ENCODE results near the gene PROM1.

Gene PROM1

DNA sequence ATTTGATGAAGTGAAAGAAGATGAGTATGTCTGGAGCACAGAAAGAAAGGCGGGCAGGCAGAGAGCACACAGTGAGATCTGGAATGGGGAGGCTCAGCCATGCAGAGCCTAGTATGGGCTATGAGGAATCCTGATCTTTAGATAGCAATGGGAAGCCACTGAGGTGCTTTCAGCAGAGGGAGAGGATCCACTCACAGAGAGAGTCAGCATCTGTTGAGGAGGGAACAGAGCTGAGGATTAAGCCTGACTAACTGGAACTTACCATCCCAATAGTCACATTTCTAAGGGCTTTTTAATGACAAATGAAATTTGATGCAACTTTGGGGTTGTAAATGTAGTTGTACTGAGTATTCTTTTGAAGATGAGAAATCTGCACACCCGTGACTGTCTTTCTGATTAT is 100.2 kb downstream of the PROM1 start:
- no peak for DNase-seq

DNA sequence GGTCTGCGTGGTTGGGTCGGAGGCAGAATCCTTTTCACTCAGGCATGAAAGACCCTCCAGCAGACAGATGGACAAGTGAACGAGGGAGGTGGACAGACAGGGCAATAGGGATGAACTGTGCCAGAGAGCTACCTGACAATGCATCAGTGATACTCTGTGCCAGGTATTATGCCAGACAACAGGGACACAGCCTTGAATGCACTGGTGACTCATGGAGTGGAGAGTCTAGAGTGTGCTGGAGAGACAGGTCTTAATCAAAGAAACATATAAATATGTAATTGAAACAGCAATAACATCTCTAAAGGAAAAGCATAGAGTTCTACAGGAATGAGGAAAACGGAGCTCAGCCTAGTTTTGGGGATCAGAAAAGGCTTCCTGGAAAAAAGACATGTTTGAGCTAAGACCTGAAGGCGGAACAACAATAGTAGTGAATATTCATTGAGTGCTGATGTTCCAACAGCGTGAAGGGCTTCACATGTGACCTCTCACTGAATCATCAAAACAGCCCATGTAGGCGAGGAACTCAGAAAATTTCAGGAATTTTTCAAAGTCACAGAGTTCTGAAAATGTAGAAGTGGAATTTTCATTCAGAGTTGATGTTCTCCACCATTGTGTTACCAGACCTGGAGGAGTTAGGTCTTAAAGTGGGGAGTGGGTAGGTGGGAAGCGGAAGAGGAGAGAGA is 100.8 kb downstream of the PROM1 start:
- DNase-seq, result no peak

DNA sequence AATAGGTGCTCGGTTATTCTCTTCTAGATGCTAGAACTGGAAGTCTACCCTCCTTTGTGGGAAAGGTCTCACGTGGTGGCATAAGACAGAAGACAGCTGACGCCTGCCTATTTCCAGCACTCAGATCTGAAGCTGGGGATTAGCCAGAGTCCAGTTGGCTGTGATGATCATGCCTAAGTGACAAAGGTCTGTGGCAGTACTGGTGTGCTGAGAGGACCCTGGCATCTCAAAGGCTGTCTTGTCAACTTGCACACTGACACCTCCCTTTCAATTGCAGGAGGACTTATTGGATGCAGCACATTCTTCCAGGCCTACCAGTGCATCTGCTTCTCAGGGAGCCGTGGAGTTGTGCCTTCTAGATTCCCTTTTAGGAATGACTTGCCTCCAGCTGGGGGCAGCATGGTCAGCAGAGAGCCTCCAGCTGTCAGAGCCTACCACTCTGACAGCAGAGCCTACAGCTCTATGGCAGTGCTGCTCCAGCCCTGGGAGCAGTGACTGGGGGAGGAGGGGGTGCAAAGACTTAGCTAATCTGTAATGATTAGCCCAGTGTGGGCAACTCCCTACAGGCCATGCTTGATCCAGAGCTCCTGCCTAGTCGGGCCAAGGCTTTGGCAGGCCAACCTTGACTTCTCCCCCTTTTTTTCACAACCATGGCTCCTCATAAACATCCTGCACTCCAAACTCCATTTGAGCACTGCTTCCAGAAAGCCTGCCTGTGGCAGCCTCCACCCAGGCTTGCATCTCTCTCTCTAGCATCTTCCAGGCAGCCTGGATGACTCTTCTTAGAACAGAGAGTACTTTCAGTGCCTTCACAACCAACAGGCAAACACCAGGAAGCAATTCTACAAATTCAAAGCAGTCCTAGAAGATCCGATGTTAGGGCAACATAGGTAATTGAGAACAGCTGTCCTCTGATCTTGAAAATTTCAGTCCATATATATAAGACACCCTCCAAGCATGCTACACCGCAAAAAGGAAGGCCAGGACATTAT is 107.1 kb downstream of the PROM1 start:
- DNase-seq, result no peak

DNA sequence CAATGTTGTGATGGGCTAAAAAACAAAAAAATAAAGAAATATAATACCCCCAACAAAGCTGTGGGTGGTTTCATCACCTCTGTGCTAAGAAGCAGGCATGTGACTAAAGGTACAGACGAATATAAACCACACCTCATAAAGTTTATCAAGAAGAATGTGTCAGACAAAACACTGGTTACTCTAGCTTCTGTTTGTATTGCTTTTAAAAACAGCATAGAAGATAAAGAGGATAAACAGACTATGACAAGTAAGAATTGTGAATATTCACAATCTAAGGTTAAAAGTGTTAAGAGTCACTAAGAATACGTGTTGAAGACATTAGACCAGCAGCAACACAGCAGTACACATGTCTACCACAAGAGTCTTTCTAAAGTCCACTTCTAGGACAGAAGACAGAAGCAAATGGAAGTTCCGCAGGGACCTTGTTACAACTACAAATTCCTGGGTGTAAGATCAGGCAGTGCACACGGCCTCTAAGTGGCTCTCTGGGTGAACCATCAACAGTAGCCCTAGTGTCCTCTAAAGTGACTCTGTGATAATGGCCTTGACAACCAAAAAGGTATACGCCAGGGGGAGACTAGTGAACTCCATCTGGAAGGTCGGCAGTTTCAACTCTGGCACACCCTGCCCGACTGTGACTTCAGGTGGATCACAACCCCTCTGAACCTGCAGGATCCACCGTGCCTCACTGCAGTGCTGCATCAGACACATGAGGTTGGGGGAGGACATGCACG is 112.6 kb downstream of the PROM1 start:
- DNase-seq, result no peak

DNA sequence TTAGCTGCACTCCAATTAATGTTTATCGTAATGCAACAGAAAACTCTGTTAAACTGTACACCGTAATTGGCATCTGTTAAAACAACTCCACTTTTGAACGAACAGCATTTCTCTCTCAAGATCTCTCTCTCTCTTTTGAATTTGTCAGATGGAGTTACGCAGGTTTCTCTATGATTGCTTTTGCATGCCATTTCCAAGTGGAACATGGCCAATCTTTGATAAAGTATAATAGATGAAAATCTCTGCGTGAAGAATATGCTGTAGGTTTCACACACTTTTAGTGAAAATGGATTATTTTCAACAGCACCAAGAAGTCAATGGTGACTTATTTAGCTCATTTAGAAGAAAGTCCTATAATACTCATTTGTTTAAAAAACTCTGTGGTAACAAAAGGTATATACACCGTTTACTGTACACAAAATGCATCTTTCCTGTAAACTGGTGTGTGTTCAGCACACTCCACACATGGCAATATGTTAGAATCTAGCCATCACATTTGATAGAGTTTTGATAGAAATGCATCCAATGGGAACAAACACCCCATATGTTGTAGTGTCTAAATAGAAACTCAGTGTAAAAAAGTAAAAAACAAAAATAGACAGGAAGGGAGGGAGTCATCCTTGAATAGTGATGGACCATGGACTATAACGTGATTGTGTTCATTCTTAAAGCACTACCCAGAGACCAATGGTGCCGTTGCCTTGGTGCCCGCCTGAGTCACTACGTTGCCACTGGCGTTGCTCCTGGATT is 115.1 kb downstream of the PROM1 start:
- no peak for DNase-seq

DNA sequence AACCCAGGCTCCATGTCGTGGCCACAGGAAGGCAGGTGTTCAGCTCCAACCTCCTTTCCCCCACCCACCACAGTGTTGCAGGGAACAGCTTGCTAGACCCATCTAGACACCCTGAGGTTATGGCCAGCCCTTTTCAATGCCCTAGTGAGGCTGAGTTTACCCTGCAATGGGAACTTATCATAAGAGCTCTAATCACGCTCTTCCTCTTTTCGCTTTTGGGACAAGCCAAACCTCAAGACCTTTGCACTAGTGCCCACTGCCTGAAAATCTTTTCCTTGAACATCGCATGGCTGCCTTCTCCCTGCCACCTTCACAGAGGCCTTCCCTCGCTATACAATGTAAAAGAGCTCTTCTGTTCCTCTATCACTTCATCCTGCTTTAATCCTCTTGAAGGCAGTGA is 118.5 kb downstream of the PROM1 start:
- no peak for DNase-seq

DNA sequence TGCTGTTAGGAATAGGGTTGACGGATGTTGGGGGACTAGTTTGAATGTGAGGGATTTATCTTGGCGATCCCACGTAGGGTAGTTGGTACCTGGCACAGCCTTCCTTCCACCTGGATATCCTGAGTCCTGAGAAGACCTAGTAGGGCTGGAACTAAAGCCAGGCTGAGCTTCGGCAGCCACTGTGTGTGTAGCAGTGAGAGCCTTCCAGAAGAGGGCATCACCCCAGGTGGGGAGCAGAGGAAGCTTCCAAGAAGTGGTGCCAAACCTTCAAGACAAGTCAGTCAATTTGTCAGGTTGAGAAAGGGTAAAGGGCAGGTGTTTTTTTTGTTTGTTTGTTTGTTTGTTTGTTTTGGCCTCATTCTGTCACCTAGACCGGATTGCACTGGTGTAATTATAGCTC is 119.7 kb downstream of the PROM1 start:
- no peak for DNase-seq

DNA sequence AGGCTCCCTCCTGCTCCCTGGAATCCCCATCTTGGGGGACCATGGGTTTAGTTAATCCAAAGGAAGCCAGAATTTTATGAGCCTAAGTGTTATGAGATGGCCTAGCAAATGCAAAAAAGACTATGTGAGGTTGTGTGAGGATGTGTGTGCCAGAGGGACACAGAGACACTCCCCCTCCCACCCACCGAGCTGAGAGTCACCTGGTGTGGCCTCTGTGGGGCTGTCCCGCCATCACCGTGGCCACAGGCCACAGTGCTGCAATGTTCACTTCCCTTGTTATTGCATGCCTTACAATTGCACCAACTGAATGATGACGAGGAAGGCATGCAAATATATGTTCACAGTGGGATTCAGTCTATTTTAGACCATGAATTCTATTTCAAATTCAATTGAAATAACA is 120.2 kb downstream of the PROM1 start:
- DNase-seq, result no peak

DNA sequence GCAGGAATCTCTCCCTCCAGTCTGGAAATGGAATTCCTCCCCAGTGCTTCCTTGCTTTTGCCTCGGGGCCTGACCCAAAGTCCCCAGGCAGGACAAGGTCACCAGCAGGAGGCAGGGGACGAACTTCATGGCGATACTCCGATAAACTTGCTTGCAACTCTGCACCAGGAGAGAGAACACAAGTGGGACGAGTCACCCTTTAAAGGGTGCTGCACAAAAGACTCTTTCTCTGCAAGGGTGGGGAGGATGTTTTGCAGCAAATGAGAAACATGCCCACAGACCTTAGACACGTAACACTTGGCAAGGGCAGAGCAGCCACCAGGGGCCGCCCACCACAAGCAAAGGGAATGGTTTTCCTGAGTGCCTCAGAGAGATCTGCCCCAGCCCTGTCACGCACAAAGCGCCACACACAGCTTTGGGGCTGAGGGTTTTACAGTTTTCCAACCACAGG is 120.8 kb downstream of the PROM1 start, which contains the start of gene FGFBP2:
Gene FGFBP2, minus strand, starts transcription at position 175 of the 451 bp plus-strand sequence. Its CDS starts 46 bp downstream, at position 129.
- peak in 1 of 2 experiments; percentile 23 for DNase-seq

DNA sequence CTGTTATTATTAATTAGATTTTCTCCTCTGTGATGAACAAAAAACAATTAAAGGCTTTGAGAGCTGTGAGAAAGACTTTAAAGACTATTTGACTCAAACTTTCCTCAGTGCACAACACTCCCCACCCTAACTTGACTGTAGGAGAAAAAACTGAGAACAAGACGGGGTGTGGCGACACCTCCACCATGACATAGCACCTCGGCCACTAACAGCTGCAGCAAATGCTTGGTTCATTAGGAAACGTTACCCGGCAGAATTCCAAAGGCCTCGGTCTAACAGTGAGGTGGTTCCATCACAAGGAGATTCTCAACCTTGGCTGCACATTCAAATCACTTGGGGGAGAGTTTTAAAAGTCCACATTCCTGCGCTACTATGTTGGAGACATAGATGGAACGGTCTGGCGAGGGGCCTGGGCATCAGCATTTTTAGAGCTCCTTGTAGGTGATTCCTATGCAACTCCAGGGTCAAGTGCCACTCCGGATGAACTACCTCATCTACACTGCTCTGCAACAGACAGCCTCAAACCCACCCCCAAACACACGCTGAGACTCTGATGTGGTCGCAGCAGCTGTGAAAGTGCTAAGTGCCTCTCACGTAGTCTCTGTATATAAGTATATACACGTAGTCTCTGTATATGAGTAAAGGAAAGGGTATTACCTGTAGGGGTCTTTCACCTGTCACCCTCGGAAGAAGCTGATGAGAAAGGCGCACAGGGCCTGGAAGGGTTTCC is 121.9 kb downstream of the PROM1 start:
- no peak for DNase-seq

DNA sequence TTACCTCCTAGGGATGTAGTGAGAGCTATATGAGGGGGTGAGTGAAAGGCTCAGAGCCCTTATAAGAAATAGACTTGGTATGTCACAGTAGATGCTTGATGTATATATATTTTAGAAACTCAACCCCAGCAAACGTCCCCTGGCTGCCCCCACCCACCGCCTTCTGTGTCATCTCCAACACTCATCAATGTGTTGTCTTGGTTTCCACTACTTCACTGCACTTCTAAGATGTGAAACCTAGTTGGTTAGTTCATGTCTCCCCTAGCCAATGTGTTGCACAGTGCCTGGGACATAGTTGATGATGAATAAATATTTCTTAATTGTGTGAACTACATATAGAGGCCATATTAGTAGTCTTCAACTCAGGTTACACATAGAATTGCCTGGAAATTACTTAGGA is 125.3 kb downstream of the PROM1 start:
- DNase-seq, result no peak

DNA sequence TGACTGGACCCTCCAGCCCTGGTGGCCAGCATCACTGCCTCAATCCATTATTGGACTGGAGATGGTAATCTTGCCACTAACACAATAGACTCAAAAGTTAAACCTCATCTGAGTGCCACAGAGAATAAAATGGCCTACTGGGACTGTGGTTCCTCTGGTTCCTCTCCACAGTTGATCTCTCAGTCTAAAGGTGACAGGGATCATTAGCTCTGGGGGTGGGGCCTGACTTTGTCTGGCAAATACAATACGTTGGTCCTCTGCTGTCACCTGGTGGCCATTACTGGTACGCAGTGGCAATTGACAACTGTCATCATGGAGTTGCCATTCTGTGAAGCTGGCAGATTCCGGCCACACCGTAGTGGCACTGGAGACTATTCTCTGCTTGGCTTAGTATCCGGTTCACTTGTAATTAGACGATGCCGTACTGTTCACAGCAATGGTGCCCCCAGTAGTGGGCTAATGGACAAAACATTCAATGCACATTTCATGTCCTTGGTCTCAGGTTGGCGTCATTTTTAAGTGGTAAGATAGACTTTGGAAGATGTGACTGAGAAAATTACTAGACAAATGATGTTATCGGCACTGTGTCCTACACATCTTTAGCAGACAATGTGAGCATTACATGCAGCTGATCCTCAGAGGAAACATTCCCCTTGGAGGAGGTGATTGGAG is 127.5 kb downstream of the PROM1 start:
- DNase-seq, result peak; percentile 35 to 54

DNA sequence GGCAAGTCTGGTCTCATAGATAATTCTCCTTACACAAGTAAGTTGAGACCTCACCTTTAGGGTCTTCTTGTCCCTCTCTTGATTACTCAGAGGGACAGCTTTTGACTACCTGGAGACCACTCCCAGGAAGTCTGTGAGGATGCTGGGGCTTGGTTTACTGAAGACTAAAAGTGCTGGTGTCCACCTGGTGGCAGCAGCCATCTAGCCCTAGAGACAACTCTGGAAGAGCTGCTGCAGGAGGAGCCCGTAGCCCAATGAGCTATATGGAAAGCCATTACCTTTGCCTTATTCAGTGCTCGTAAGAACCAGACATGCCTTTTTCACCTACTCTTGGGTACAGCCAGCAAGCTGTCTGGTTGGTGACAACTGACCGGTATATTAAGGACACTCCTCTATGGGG is 128.2 kb downstream of the PROM1 start:
- DNase-seq, result no peak

DNA sequence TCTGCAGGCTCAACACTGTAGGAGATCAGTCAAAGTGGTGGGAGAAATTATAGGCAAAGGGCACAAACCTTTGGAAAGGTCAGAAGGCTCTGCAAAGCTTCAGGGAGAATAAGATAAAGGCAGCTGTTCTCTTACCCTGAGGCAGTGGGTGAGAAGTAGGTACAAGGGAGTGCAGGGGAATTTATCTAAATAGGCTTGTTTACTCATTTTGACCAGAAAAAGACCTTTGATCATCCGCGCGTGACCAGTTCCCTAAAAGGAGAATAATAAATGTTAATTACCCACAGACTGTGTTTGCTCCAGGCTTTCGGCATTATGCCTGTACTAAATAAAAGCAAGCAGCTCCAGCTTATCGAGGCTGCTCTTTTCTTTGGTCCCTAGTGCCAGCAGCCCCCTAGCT is 130.2 kb downstream of the PROM1 start:
- no peak for DNase-seq

DNA sequence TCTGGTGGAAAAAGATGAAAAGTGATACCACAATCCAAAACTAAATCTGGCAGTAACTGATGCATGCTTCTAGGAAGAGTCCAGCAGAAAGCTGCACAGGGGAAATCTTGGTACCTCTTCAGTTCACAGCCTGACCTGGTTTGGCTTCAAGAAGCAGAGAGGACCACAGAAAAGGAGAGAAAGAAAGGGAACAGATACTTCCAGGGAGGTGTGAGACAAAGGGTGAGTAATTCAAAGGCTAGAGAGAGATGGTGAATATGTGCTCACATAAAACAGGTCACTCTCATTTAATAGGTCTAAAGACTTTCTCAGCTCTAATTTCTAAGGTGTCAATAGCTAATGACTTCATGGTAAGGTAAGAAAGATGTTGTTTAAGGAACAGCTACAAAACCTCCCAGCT is 132.0 kb downstream of the PROM1 start:
- DNase-seq, result no peak

DNA sequence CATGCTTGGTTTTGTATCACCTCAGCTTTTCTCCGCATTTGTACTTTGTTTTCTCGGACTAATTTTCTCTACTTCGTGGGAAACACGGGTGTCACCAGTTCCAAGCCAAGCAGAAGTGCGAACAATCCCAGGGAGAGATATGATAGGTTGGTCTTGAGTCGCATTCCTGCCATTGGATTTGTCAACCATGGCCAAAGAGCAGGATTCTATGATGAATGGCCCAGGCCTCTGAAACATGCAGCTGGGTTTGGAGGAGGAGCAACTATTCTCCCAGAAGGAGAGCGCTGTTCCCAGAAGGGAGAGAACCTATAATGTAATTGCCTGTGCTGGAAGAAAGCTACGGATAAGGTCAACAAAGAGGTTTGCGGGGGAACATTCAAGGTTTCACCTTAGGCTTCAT is 135.0 kb downstream of the PROM1 start:
- no peak for DNase-seq

DNA sequence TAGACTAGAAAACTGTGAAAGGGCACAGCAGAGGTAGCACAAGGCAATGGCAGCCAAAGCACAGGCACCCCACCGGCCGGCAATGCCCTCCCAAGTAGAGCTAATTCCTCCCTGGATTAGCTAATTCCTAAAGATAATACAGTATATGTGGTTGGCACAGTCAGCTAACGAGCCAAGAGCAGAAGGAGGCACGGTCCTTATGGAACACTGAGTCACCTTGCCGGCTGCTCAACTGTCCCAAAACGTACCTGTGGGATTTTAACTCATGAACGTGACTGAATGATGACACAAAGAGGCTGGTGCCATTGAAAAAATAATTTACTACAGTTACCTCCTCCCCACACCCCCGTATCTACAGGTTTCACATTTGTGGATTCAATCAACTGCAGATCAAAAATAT is 136.1 kb downstream of the PROM1 start:
- no peak for DNase-seq

DNA sequence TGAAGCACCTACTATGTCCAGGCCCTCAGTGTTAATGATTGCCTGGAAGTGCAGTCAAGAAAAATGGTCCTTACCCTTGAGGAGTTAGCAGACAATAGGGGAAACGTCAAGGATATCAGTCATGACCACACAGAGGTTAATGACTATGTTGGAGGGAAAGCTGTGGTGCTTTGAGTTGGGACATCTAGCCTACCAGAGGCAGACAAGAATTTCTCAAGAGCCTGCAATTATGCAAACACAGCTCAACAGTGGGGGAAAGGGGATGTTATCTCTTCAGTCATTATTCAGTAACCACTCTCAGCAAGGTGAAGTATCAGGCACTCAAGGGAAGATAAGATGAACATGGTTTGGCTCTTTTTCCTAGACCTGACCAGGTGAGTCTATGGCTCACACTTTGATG is 138.3 kb downstream of the PROM1 start:
- no peak for DNase-seq

DNA sequence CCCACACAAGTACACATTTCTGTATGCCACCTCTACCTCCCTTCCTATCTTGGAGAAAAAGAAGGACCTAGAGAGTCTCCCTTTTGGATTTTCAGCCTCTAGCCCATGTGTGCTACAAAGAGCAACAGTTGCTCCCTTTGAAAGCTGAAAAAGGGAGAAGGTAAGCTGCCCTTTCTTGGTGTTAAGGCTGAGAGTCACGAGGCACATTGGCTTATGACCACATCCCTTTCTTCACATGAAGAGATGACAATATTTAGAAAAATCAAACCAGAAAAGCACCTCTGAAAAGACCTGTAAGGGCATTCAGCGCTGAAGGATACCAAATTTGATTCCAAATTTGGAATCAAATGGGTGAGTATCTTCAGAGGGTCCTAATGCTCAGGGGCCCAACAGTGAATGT is 138.9 kb downstream of the PROM1 start:
- no peak for DNase-seq

DNA sequence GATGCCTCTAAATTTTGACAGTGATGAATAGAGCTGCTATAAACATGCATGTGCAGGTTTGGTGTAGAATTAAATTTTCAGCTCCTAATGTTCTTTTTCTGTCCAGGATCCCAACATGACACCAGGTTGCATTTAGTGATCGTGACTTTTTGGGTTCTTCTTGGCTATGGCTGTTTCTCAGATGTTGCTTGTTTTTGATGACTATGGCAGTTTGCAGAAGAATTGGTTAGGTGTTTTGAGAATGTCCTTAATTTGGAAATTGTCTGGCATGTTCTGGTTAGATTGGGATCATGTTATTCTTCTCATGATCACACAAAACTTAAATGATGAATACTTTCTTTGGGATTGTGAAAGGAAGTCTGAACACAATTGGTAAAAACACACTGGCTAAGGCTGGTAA is 141.5 kb downstream of the PROM1 start:
- no peak for DNase-seq

DNA sequence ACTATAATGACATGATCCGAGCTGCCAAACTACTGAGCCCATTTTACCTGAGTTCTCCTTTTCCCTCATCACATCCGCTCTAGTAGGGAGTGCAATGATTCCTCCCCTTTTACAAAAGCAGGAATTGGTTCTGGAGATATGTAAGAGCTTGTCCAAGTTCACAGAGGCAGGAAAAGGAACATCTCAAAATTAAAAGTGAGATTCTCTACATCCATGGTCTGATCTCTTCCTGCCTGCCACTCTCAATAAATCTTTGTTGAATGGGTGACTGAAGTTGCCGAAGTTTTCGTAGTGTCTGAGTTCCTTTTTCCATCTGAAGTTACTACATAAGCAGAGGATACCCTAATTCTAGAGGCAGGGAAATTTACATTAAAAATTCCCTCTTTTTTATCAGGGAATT is 145.2 kb downstream of the PROM1 start, which contains the start of gene FGFBP1:
Gene FGFBP1, minus strand, starts transcription at position 101 of the 400 bp plus-strand sequence. CDS start 2,108 bp downstream, outside the sequence.
- no peak for DNase-seq

Measured in NCI-H1930 (cell line).